IMR-90 (cell line): Measurements from ENCODE around the gene WLS. TPM values are rescaled to one million over a fixed set of nuclear protein-coding genes. Genes with fewer than 3 reads are reported as not detected.
"Not testable (repeated sequence)": the region's sequence is repeated elsewhere in the genome, so short reads cannot be mapped to it uniquely, and the experiment has no call there.

Source experiments
- ATAC-seq: fragments of 200-7000 bp; cut with Tn5 transposase; 2 replicates; pipeline ENCODE4 v1.9.1; 2020; ENCODE audit warnings: low read depth, mild to moderate bottlenecking, moderate library complexity
- BruUV-seq: library from RNA; stranded (reverse); fragments of 400-500 nt; replicated peaks from 2 replicates; lab custom pipeline; 2021; lab: Mats Ljungman, UMichigan
- CTCF ChIA-PET: fragments of 300-600 bp; formaldehyde crosslinking; extraction: SDS; loops from one replicate; lab custom pipeline; 2021; ENCODE audit warnings: antibody characterized with exemption; lab: Yijun Ruan, JAX
- POLR2A ChIA-PET: fragments of 300-600 bp; sonication (Branson Sonifier 250); formaldehyde crosslinking; loops from one replicate; lab custom pipeline; 2022; ENCODE audit warnings: antibody characterized with exemption; ENCODE audit not compliant: unreplicated experiment; lab: Charles Lee
- DNase-seq: peaks from one replicate; pipeline ENCODE4 v3.0.0; 2013
- H2AFZ ChIP-seq: replicated peaks from 2 replicates; pipeline ENCODE3; 2013; ENCODE audit warnings: low read length, mild to moderate bottlenecking; ENCODE audit not compliant: poor library complexity
- H2AK5ac ChIP-seq: 2 replicates; pipeline ENCODE4 v1.6.1; 2013; ENCODE audit warnings: low read depth, low read length, inconsistent platforms
- H2AK9ac ChIP-seq: replicated peaks from 2 replicates; pipeline ENCODE3; 2013; ENCODE audit warnings: mild to moderate bottlenecking, low read depth, low read length, moderate library complexity; ENCODE audit not compliant: poor library complexity
- H2BK120ac ChIP-seq: 2 replicates; pipeline ENCODE4 v1.6.1; 2013; ENCODE audit warnings: low read depth, low read length, inconsistent platforms
- H2BK15ac ChIP-seq: 3 replicates; pipeline ENCODE4 v1.6.1; 2013; ENCODE audit warnings: low read depth, low read length, inconsistent platforms
- H2BK20ac ChIP-seq: 2 replicates; pipeline ENCODE4 v1.6.1; 2013; ENCODE audit warnings: low read depth, mild to moderate bottlenecking, inconsistent platforms, low read length, moderate library complexity
- H2BK5ac ChIP-seq: 2 replicates; pipeline ENCODE4 v1.6.1; 2013; ENCODE audit warnings: mild to moderate bottlenecking, low read depth, low read length, inconsistent platforms; ENCODE audit not compliant: poor library complexity, severe bottlenecking
- H3K14ac ChIP-seq: replicated peaks from 2 replicates; pipeline ENCODE4 v1.6.1; 2013; ENCODE audit warnings: low read depth, low read length, inconsistent platforms
- H3K18ac ChIP-seq: 2 replicates; pipeline ENCODE4 v1.6.1; 2013; ENCODE audit warnings: low read depth, low read length, control low read depth
- H3K23ac ChIP-seq: 2 replicates; pipeline ENCODE4 v1.6.1; 2013; ENCODE audit warnings: low read depth, low read length, inconsistent platforms
- H3K27ac ChIP-seq: 2 replicates; pipeline ENCODE4 v1.5.1; 2013; ENCODE audit warnings: mild to moderate bottlenecking, control low read depth, low read length; ENCODE audit not compliant: insufficient read depth
- H3K27me3 ChIP-seq: 2 replicates; pipeline ENCODE4 v1.6.1; 2013; ENCODE audit warnings: low read length; ENCODE audit not compliant: control insufficient read depth, insufficient read depth
- H3K36me3 ChIP-seq: 2 replicates; pipeline ENCODE4 v1.6.1; 2013; ENCODE audit warnings: low read length, mixed read lengths; ENCODE audit not compliant: control insufficient read depth, insufficient read depth
- H3K4ac ChIP-seq: 2 replicates; pipeline ENCODE4 v1.6.1; 2013; ENCODE audit warnings: low read depth, low read length, inconsistent platforms
- H3K4me1 ChIP-seq: 2 replicates; pipeline ENCODE4 v1.6.1; 2013; ENCODE audit warnings: low read length, mixed read lengths; ENCODE audit not compliant: control insufficient read depth, insufficient read depth
- H3K4me2 ChIP-seq: 2 replicates; pipeline ENCODE4 v1.6.1; 2013; ENCODE audit warnings: low read depth, mild to moderate bottlenecking, control low read depth, low read length, moderate library complexity
- H3K4me3 ChIP-seq: 2 replicates; pipeline ENCODE4 v1.5.1; 2013; ENCODE audit warnings: low read depth, mild to moderate bottlenecking, control low read depth, low read length, moderate library complexity; ENCODE audit not compliant: insufficient read depth
- H3K56ac ChIP-seq: 2 replicates; pipeline ENCODE4 v1.6.1; 2013; ENCODE audit warnings: low read length, inconsistent platforms; ENCODE audit not compliant: insufficient read depth; ENCODE audit errors: extremely low read depth
- H3K79me1 ChIP-seq, 2 experiments: 2 replicates each; pipeline ENCODE4 v1.6.1; 2013; ENCODE audit warnings: low read length in 2 of 2, inconsistent platforms in 1 of 2, low read depth in 1 of 2
- H3K9ac ChIP-seq: 2 replicates; pipeline ENCODE4 v1.6.1; 2013; ENCODE audit warnings: low read depth, low read length, control low read depth
- H3K9me1 ChIP-seq: 2 replicates; pipeline ENCODE4 v1.6.1; 2013; ENCODE audit warnings: low read length, inconsistent platforms; ENCODE audit not compliant: insufficient read depth
- H3K9me3 ChIP-seq: 2 replicates; pipeline ENCODE4 v1.6.1; 2013; ENCODE audit warnings: low read length; ENCODE audit not compliant: control insufficient read depth, insufficient read depth
- H4K20me1 ChIP-seq: 2 replicates; pipeline ENCODE4 v1.6.1; 2013; ENCODE audit warnings: low read length, inconsistent platforms; ENCODE audit not compliant: insufficient read depth
- H4K5ac ChIP-seq: 2 replicates; pipeline ENCODE4 v1.6.1; 2013; ENCODE audit warnings: mild to moderate bottlenecking, low read depth, low read length, control low read depth
- H4K8ac ChIP-seq, 2 experiments: 2 replicates each; pipeline ENCODE4 v1.6.1; 2013; ENCODE audit warnings: low read depth in 2 of 2, low read length in 2 of 2, control low read depth in 1 of 2, inconsistent platforms in 1 of 2
- H4K91ac ChIP-seq: 2 replicates; pipeline ENCODE4 v1.6.1; 2013; ENCODE audit warnings: low read depth, low read length, inconsistent platforms; ENCODE audit not compliant: insufficient read depth
- WGBS, 2 experiments: methylation state at CpG; one replicate each; pipeline versions ENCODE4 v1.1.5 to v1.1.7; 2013; ENCODE audit warnings: missing lambda C conversion rate in 2 of 2; ENCODE audit not compliant: insufficient read length in 1 of 2; ENCODE audit errors: extremely low coverage in 2 of 2; 5-methylcytosine and 5-hydroxymethylcytosine counted together
- dilution Hi-C: fragments of 300-500 bp; cut with HindIII; formaldehyde crosslinking; loops from one replicate; pipeline ENCODE4 v1.14.3; 2018; ENCODE audit warnings: low sequenced_read_pairs; ENCODE audit not compliant: unreplicated experiment
- in situ Hi-C: fragments of 300-500 bp; cut with MboI; formaldehyde crosslinking; loops from 3 replicates; pipeline ENCODE4 v1.14.3; 2019; ENCODE audit warnings: low sequenced_read_pairs, inconsistent platforms, mixed read lengths
- intact Hi-C: fragments of 100-400 bp; cut with micrococcal nuclease; formaldehyde crosslinking; loops from 2 replicates; pipeline ENCODE4 v1.10.0; 2022
- polyA plus RNA-seq, 3 experiments: library from polyadenylated mRNA; depleted of rRNA; stranded (reverse); fragments of >200 nt; gene quantifications; 2 replicates each; pipeline ENCODE4 v1.2.3, GENCODE V29; 2012; ENCODE audit warnings: low replicate concordance in 1 of 3
- total RNA-seq: library from RNA; depleted of rRNA; stranded (reverse); fragments of >200 nt; gene quantifications from 2 replicates; pipeline ENCODE4 v1.2.3, GENCODE V29; 2012

WLS gene
- total and polyA plus RNA-seq, 2 of the 4 experiments (the other 2 are of a cell fraction) = 152 to 157 TPM

- DNase-seq, dilution Hi-C loops, H3K9ac ChIP-seq, H2AFZ ChIP-seq, H4K20me1 ChIP-seq, H3K56ac ChIP-seq, H3K4me1 ChIP-seq, BruUV-seq, H3K4ac ChIP-seq, H2AK5ac ChIP-seq, H2BK5ac ChIP-seq, H4K5ac ChIP-seq, H2AK9ac ChIP-seq, H4K91ac ChIP-seq, H3K23ac ChIP-seq, H2BK20ac ChIP-seq, H3K4me2 ChIP-seq, H2BK120ac ChIP-seq, H3K18ac ChIP-seq, H2BK15ac ChIP-seq, in situ Hi-C loops, H4K8ac ChIP-seq, H3K27ac ChIP-seq, H3K4me3 ChIP-seq, H3K14ac ChIP-seq, ATAC-seq, H3K9me3 ChIP-seq, H3K27me3 ChIP-seq, POLR2A ChIA-PET: not testable (repeated sequence)
- Histone ChIP-seq H3K79me1 (peaks cover 35 to 44% of the 10 kb centered on the region in 2 experiments), H3K36me3 (peaks cover 33% of the 10 kb centered on the region), H3K9me1 (peaks cover 12% of the 10 kb centered on the region)
- CTCF ChIA-PET = interaction anchor here (0.6 kb wide), 1 partner anchor 170 kb away, joined by 3 read pairs; no protein-coding TSS in a partner anchor
- WGBS, 2 experiments = no CpG with 5 or more reads among the region's 2 CpGs
- intact Hi-C loops = loop anchor here (2.0 kb wide), 1 partner anchor 14 kb away; no protein-coding TSS in a partner anchor
Observed at GRCh38 chr1:68160935-68161334, 71.4 kb downstream of the WLS start.
